ENCODE results near the gene LRRC55.

The LRRC55 gene

DNA sequence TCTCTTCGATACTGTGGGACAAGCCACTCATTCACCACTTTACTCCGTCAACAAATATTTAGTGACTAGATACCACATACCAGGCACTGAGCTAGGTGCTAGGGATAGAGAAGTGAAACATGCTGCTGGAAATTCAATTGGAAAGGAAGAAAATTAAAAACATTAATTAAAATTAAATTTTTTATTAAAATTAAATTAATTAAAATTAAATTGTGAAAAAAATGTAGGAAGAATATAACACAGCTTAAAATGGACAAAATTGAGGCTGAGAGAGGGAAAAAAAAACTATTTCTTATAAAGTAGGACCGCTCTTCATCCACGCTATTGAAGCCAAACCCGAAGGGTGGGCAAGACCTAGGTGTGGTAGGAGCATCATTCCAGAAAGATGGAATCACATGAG lies 23.6 kb upstream of the LRRC55 start:
- TF ChIP-seq, protein P1, sequence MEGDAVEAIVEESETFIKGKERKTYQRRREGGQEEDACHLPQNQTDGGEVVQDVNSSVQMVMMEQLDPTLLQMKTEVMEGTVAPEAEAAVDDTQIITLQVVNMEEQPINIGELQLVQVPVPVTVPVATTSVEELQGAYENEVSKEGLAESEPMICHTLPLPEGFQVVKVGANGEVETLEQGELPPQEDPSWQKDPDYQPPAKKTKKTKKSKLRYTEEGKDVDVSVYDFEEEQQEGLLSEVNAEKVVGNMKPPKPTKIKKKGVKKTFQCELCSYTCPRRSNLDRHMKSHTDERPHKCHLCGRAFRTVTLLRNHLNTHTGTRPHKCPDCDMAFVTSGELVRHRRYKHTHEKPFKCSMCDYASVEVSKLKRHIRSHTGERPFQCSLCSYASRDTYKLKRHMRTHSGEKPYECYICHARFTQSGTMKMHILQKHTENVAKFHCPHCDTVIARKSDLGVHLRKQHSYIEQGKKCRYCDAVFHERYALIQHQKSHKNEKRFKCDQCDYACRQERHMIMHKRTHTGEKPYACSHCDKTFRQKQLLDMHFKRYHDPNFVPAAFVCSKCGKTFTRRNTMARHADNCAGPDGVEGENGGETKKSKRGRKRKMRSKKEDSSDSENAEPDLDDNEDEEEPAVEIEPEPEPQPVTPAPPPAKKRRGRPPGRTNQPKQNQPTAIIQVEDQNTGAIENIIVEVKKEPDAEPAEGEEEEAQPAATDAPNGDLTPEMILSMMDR (IDR thresholded peaks at IDR 0.05; ENCODE audit: control insufficient read depth, insufficient read depth, low read depth, low read length, missing control alignments): no peak
- no peak overlapping the region for H3K4me3 ChIP-seq (ENCODE audit: control insufficient read depth, low read depth, low read length)
- no peak for DNase-seq (ENCODE audit: low read depth)

DNA sequence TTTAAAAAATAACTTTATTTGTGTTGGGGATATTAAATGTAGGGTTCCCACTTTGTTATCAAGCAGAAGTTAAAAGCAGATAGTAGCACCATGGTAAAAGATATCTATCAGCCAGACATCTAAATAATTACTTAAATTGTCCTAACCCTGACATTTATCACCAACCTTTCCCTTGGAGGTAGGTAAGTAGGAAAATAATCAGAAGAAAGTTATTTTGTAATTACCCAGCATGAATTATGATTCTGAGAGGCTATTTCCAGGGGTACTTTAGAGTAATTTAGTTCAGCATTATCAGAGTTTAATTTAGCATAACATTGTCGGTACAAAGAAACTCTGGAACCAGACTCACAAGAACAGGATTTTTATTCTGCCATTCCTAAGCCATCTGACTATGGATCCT lies 23.2 kb upstream of the LRRC55 start:
- TF ChIP-seq, protein P1 (IDR thresholded peaks at IDR 0.05; ENCODE audit: control insufficient read depth, insufficient read depth, low read depth, low read length, missing control alignments): no peak
- DNase-seq (ENCODE audit: low read depth): no peak
- H3K4me3 ChIP-seq (ENCODE audit: control insufficient read depth, low read depth, low read length): no peak overlapping the region

- TF ChIP-seq, protein P1 (IDR thresholded peaks at IDR 0.05; ENCODE audit: control insufficient read depth, insufficient read depth, low read depth, low read length, missing control alignments): no peak
- H3K4me3 ChIP-seq (ENCODE audit: control insufficient read depth, low read depth, low read length): no peak overlapping the region
- no peak for DNase-seq (ENCODE audit: low read depth)
Measured at GRCh38 chr11:57160665-57161064, 21.1 kb upstream of the LRRC55 start.

DNA sequence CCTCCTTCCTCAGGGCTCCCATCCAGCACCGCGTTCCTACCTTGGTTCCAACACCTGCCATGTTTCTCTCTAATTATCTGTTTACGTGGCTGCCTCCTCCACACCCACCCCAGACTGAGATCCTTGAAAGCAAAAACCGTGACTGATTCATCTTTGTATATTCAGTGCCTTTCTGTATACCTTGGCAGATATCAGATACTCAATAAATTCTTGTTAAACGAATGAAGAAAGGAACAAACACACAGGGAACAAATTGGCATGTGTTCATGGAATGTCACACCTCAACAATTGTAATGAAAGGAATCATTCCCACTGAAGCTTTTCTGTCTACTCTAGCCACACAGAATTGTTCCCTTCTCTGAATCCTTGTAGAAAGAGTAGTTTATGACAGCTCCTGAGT lies 20.4 kb upstream of the LRRC55 start:
- no peak for DNase-seq (ENCODE audit: low read depth)
- no peak overlapping the region for H3K4me3 ChIP-seq (ENCODE audit: control insufficient read depth, low read depth, low read length)
- TF ChIP-seq, protein P1 (IDR thresholded peaks at IDR 0.05; ENCODE audit: control insufficient read depth, insufficient read depth, low read depth, low read length, missing control alignments): no peak

DNA sequence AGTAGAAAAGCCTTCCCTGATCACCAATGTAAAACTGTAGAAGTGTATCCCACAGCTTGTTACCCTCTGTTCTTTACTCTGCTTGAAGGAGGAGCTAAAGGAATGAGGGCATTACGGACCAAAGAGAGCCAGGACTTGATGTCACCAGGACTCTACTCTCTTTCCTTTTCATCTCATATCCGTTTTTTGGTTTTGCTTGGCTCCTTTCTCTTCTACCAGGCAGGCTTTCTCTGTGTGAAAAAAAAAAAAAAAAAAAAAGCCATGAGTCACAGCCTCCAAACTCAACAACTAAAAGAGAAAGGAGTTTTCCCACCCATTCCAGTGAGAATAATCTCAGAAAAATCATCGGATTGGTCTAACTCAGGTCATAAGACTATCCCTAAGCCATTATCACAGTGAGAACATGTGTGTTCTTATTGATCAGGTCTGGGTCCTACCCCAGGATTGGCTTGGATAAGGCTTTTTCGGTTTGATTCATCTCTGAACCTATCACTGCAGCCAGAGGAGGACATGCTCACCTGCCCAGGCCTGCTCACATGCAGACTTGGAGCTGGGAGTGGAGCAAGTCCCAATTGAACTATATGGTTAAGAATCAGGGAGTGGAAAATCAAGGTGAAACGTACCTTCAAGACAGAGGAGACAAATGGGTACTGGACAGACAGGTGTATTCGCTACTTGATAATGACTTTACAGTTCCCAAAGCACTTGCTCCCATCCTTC lies 19.4 kb upstream of the LRRC55 start:
- TF ChIP-seq, protein P1 (IDR thresholded peaks at IDR 0.05; ENCODE audit: control insufficient read depth, insufficient read depth, low read depth, low read length, missing control alignments): no peak
- H3K4me3 ChIP-seq (ENCODE audit: control insufficient read depth, low read depth, low read length): no peak overlapping the region
- DNase-seq (ENCODE audit: low read depth): no peak

GRCh38 chr11:57163160-57163868 lies 18.4 kb upstream of the LRRC55 start:
- TF ChIP-seq, protein P1 (IDR thresholded peaks at IDR 0.05; ENCODE audit: control insufficient read depth, insufficient read depth, low read depth, low read length, missing control alignments): no peak
- no peak overlapping the region for H3K4me3 ChIP-seq (ENCODE audit: control insufficient read depth, low read depth, low read length)
- no peak for DNase-seq (ENCODE audit: low read depth)
